ENCODE measurements around the gene CLDN8.

- TF ChIP-seq POLR2AphosphoS5 (IDR thresholded peaks at IDR 0.05; ENCODE audit: low read depth, low read length) (no peak), POLR2A (IDR thresholded peaks at IDR 0.05; ENCODE audit: borderline replicate concordance, extremely low read depth, insufficient read depth, insufficient read length) (no peak), EZH2 (IDR thresholded peaks at IDR 0.05) (no peak), ZFX (IDR thresholded peaks at IDR 0.05) (no peak), RAD21 (IDR thresholded peaks at IDR 0.05; ENCODE audit: low read depth) (no peak)
- TF ChIP-seq, protein P1, sequence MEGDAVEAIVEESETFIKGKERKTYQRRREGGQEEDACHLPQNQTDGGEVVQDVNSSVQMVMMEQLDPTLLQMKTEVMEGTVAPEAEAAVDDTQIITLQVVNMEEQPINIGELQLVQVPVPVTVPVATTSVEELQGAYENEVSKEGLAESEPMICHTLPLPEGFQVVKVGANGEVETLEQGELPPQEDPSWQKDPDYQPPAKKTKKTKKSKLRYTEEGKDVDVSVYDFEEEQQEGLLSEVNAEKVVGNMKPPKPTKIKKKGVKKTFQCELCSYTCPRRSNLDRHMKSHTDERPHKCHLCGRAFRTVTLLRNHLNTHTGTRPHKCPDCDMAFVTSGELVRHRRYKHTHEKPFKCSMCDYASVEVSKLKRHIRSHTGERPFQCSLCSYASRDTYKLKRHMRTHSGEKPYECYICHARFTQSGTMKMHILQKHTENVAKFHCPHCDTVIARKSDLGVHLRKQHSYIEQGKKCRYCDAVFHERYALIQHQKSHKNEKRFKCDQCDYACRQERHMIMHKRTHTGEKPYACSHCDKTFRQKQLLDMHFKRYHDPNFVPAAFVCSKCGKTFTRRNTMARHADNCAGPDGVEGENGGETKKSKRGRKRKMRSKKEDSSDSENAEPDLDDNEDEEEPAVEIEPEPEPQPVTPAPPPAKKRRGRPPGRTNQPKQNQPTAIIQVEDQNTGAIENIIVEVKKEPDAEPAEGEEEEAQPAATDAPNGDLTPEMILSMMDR (IDR thresholded peaks at IDR 0.05 in 2 of 3, conservative IDR thresholded peaks at IDR 0.05 in 1 of 3; ENCODE audit: borderline replicate concordance in 1 of 3, insufficient read depth in 1 of 3, low read depth in 2 of 3, low read length in 2 of 3): no peak
- TF ChIP-seq, protein P2, sequence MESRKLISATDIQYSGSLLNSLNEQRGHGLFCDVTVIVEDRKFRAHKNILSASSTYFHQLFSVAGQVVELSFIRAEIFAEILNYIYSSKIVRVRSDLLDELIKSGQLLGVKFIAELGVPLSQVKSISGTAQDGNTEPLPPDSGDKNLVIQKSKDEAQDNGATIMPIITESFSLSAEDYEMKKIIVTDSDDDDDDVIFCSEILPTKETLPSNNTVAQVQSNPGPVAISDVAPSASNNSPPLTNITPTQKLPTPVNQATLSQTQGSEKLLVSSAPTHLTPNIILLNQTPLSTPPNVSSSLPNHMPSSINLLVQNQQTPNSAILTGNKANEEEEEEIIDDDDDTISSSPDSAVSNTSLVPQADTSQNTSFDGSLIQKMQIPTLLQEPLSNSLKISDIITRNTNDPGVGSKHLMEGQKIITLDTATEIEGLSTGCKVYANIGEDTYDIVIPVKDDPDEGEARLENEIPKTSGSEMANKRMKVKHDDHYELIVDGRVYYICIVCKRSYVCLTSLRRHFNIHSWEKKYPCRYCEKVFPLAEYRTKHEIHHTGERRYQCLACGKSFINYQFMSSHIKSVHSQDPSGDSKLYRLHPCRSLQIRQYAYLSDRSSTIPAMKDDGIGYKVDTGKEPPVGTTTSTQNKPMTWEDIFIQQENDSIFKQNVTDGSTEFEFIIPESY (IDR thresholded peaks at IDR 0.05; ENCODE audit: extremely low read depth, insufficient replicate concordance, low read length): no peak
Measured at GRCh38 chr21:30186242-30186641, 29.7 kb downstream of the CLDN8 start.
